Urinary bladder (tissue), 4 donors: ENCODE results near the gene S1PR5. TPM values are rescaled to one million over a fixed set of nuclear protein-coding genes. Genes with fewer than 3 reads are reported as not detected.

Source experiments
- DNase-seq: peaks from one replicate; pipeline ENCODE4 v3.0.0-alpha.2; 2015; ENCODE audit errors: extremely low spot score
- H3K27ac ChIP-seq: one replicate; pipeline ENCODE4 v1.5.1; 2013; ENCODE audit warnings: low read depth, mild to moderate bottlenecking, moderate library complexity
- H3K36me3 ChIP-seq: one replicate; pipeline ENCODE4 v1.6.1; 2013; ENCODE audit warnings: mild to moderate bottlenecking, moderate library complexity; ENCODE audit not compliant: insufficient read depth
- H3K4me1 ChIP-seq: one replicate; pipeline ENCODE4 v1.6.1; 2013; ENCODE audit warnings: mild to moderate bottlenecking, moderate library complexity; ENCODE audit not compliant: insufficient read depth
- H3K4me3 ChIP-seq: one replicate; pipeline ENCODE4 v1.5.1; 2013; ENCODE audit warnings: low read depth, low read length
- WGBS: extraction: QIAGEN DNeasy Blood & Tissue Kit; methylation state at CpG from one replicate; pipeline ENCODE4 v1.1.7; 2013; 5-methylcytosine and 5-hydroxymethylcytosine counted together
- polyA plus RNA-seq: library from polyadenylated mRNA; stranded (reverse); fragments of 200-250 nt; gene quantifications from one replicate; pipeline ENCODE4 v1.2.3, GENCODE V29; 2013
- total RNA-seq: library from RNA; depleted of rRNA; stranded (reverse); fragments of >200 nt; gene quantifications from one replicate; pipeline ENCODE4 v1.2.3, GENCODE V29; 2014
- donor health status: healthy with polysubstance abuse.
- donor health status: healthy.

Gene S1PR5
- total and polyA plus RNA-seq, 2 donors = 1.8 to 3.2 TPM

- Histone ChIP-seq H3K4me3 (peak overlapping the region; percentile 38), H3K27ac (peak overlapping the region; percentile 6), H3K4me1 (peaks cover 2% of the 10 kb centered on the region), H3K36me3 (no peaks in the 10 kb centered on the region)
- DNase-seq = no peak
- WGBS = 38% methylated on average over 10 of the region's 10 CpGs
Measured at GRCh38 chr19:10516671-10517286, 468 bp downstream of the S1PR5 start.

GRCh38 chr19:10516064-10516385, 1.2 kb downstream of the S1PR5 start:
- H3K4me1 ChIP-seq = peaks cover 2% of the 10 kb centered on the region
- H3K27ac ChIP-seq = no peak overlapping the region
- DNase-seq = no peak
- no peak overlapping the region for H3K4me3 ChIP-seq
- 93% methylated on average over 5 of the region's 5 CpGs for WGBS
- H3K36me3 ChIP-seq = no peaks in the 10 kb centered on the region

GRCh38 chr19:10514211-10515145, 2.8 kb downstream of the S1PR5 start:
- no peak for DNase-seq
- 13% methylated on average over 107 of the region's 107 CpGs for WGBS
- Histone ChIP-seq H3K4me1 (peaks cover 2% of the 10 kb centered on the region), H3K4me3 (no peak overlapping the region), H3K27ac (no peak overlapping the region), H3K36me3 (no peaks in the 10 kb centered on the region)

- DNase-seq = no peak
- Histone ChIP-seq H3K36me3 (no peaks in the 10 kb centered on the region), H3K27ac (no peak overlapping the region), H3K4me1 (peaks cover 2% of the 10 kb centered on the region), H3K4me3 (no peak overlapping the region)
- 82% methylated on average over 7 of the region's 7 CpGs for WGBS
Measured at GRCh38 chr19:10513223-10513622, 4.0 kb downstream of the S1PR5 start.

GRCh38 chr19:10510301-10510802, 6.9 kb downstream of the S1PR5 start:
- Histone ChIP-seq H3K36me3 (no peaks in the 10 kb centered on the region), H3K4me3 (no peak overlapping the region), H3K4me1 (no peaks in the 10 kb centered on the region), H3K27ac (no peak overlapping the region)
- 5% methylated on average over 15 of the region's 15 CpGs for WGBS
- DNase-seq = no peak

GRCh38 chr19:10508707-10509106, 8.5 kb downstream of the S1PR5 start:
- H3K36me3 ChIP-seq = no peaks in the 10 kb centered on the region
- H3K4me1 ChIP-seq = no peaks in the 10 kb centered on the region
- 88% methylated on average over 3 of the region's 3 CpGs for WGBS
- H3K27ac ChIP-seq = no peak overlapping the region
- DNase-seq = no peak
- H3K4me3 ChIP-seq = no peak overlapping the region

GRCh38 chr19:10508036-10508435, 9.2 kb downstream of the S1PR5 start:
- Histone ChIP-seq H3K4me3 (no peak overlapping the region), H3K36me3 (no peaks in the 10 kb centered on the region), H3K27ac (no peak overlapping the region), H3K4me1 (no peaks in the 10 kb centered on the region)
- DNase-seq = no peak
- 87% methylated on average over 16 of the region's 16 CpGs for WGBS

GRCh38 chr19:10505583-10506229, 11.5 kb downstream of the S1PR5 start:
- 29% methylated on average over 17 of the region's 17 CpGs for WGBS

GRCh38 chr19:10503002-10503789, 14.1 kb downstream of the S1PR5 start, which contains the start of gene KEAP1:
TSS of gene KEAP1 (minus strand) at chr19:10503356. CDS start at chr19:10500033, 3,323 bp downstream.
- DNase-seq = no peak
- H3K27ac ChIP-seq = peak within 1 kb of the TSS; percentile 93
- H3K4me3 ChIP-seq = peak within 1 kb of the TSS; percentile 66
- WGBS = 4% methylated on average over 73 of the region's 73 CpGs
- peaks cover 1% of the 10 kb centered on the region for H3K4me1 ChIP-seq
- no peaks in the 10 kb centered on the region for H3K36me3 ChIP-seq

More at GRCh38 chr19:10505583-10506229, 11.5 kb downstream of the S1PR5 start:
- no peak for DNase-seq
- H3K36me3 ChIP-seq = no peaks in the 10 kb centered on the region
- H3K4me3 ChIP-seq = no peak overlapping the region
- H3K27ac ChIP-seq = no peak overlapping the region
- no peaks in the 10 kb centered on the region for H3K4me1 ChIP-seq

- Histone ChIP-seq H3K27ac (peak overlapping the region; percentile 93), H3K4me1 (peaks cover 1% of the 10 kb centered on the region), H3K4me3 (peak overlapping the region; percentile 66), H3K36me3 (no peaks in the 10 kb centered on the region)
- WGBS = under 1% methylated on average over 65 of the region's 65 CpGs
- DNase-seq = peak; percentile 43
Measured at GRCh38 chr19:10502524-10503001, 14.7 kb downstream of the S1PR5 start.

- Histone ChIP-seq H3K27ac (peak overlapping the region; percentile 93), H3K4me3 (peak overlapping the region; percentile 66), H3K36me3 (no peaks in the 10 kb centered on the region), H3K4me1 (peaks cover 1% of the 10 kb centered on the region)
- WGBS = under 1% methylated on average over 35 of the region's 35 CpGs
- DNase-seq = no peak
Measured at GRCh38 chr19:10501971-10502523, 15.2 kb downstream of the S1PR5 start.

- no peak overlapping the region for H3K4me3 ChIP-seq
- peaks cover 1% of the 10 kb centered on the region for H3K4me1 ChIP-seq
- WGBS = 97% methylated on average over 2 of the region's 2 CpGs
- no peak overlapping the region for H3K27ac ChIP-seq
- DNase-seq = no peak
- H3K36me3 ChIP-seq = peaks cover 1% of the 10 kb centered on the region
Measured at GRCh38 chr19:10500247-10500592, 17.0 kb downstream of the S1PR5 start.
